Measurements from ENCODE around the gene FLNA.
"Not testable (repeated sequence)": the region's sequence is repeated elsewhere in the genome, so short reads cannot be mapped to it uniquely, and the experiment has no call there.

The FLNA gene, protein sequence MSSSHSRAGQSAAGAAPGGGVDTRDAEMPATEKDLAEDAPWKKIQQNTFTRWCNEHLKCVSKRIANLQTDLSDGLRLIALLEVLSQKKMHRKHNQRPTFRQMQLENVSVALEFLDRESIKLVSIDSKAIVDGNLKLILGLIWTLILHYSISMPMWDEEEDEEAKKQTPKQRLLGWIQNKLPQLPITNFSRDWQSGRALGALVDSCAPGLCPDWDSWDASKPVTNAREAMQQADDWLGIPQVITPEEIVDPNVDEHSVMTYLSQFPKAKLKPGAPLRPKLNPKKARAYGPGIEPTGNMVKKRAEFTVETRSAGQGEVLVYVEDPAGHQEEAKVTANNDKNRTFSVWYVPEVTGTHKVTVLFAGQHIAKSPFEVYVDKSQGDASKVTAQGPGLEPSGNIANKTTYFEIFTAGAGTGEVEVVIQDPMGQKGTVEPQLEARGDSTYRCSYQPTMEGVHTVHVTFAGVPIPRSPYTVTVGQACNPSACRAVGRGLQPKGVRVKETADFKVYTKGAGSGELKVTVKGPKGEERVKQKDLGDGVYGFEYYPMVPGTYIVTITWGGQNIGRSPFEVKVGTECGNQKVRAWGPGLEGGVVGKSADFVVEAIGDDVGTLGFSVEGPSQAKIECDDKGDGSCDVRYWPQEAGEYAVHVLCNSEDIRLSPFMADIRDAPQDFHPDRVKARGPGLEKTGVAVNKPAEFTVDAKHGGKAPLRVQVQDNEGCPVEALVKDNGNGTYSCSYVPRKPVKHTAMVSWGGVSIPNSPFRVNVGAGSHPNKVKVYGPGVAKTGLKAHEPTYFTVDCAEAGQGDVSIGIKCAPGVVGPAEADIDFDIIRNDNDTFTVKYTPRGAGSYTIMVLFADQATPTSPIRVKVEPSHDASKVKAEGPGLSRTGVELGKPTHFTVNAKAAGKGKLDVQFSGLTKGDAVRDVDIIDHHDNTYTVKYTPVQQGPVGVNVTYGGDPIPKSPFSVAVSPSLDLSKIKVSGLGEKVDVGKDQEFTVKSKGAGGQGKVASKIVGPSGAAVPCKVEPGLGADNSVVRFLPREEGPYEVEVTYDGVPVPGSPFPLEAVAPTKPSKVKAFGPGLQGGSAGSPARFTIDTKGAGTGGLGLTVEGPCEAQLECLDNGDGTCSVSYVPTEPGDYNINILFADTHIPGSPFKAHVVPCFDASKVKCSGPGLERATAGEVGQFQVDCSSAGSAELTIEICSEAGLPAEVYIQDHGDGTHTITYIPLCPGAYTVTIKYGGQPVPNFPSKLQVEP (N-terminal part only)

GRCh38 chrX:154374313-154375155, at the start of gene FLNA:
FLNA (minus strand) TSS chrX:154374634; CDS start chrX:154371245, 3,389 bp downstream.
- DNase-seq: peak; percentile 51 to 59

DNA sequence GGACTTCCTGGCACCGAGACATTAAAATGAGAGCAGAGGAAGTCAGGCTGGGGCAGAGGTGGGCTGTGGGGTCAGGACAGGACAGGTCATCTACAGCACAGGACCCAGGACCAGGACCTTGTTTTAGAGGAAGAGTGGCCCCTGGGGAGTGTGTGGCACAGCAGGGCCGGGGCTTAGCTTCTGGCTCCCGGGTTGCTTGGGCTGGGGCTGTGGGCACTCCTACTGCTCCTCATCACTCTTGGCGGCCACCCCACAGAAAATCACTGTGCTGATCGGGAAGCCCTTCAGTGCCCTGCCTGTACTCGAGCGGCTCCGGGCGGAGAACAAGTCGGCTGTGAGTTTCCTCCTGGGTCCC, 45.9 kb upstream of the FLNA start:
- no peak for DNase-seq

DNA sequence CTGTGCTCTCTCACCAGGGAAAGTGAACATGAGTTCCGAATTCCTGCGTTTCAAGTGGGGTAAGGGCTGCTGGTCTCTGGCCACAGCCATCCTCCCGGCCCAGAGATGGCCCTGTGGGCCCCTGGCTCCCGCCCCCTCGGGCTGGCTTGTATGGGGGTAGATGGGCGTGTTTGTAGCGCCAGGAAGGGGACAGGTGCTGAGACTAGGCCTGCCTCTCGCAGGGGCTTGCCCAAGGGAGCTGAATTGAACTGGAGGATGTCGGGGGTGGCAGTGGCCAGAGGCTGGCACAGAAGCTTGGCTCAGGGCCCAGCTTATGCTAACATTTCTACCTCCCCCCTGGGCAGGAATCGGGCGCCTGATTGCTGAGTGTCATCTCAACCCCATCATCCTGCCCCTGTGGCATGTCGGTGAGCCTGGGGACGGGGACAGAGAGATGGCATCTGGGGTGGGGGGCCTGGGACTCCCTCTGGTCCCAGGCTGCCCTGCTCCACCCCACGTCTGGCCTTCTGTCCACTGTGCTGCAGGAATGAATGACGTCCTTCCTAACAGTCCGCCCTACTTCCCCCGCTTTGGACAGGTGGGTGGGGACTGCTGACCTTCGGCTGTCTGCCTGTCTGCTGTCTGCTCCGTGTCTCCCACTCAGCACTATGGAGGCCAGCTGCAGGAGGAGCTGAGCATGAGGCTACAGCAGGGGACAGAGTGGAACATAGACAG, 45.4 kb upstream of the FLNA start:
- no peak for DNase-seq

- no peak for DNase-seq
These were observed 44.8 kb upstream of the FLNA start for GRCh38 chrX:154419189-154419588.

DNA sequence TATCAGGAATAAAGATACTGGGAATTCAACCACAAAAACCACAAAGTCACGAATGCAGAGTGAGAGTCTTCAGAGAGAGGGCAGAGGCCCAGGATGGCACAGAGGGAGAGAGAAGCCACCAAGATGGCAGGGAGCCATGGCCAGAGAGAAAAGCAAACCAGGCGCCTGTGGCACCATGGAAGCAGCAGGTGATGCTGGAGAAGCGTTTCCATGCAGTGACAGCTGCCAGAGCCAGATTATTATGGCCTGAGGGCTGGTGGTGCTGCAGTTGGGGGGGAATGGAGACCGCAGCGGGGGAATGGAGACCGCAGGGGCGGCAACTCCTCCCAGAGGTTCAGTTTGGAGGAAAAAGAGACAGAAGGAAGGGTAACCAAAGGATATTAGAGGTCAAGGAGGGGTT, 42.7 kb upstream of the FLNA start:
- no peak for DNase-seq

GRCh38 chrX:154413142-154413541, 38.7 kb upstream of the FLNA start:
- no peak for DNase-seq

GRCh38 chrX:154412468-154412867, 38.0 kb upstream of the FLNA start:
- DNase-seq: peak; percentile 52 to 54

DNA sequence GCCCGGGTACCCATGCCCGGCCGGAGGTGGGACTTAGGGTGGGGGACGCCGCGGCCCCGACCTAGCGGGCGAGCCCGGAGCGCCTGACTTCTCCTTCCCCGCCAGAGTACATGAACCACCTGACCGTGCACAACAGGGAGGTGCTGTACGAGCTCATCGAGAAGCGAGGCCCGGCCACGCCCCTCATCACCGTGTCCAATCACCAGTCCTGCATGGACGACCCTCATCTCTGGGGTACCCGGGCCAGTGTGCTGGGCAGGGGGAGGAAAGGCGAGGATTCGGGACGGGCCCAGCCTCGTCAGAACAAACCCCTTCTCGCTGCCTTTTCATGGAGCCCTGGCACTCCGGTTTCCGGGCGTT, 37.5 kb upstream of the FLNA start:
- DNase-seq: peak; percentile 59 to 60

DNA sequence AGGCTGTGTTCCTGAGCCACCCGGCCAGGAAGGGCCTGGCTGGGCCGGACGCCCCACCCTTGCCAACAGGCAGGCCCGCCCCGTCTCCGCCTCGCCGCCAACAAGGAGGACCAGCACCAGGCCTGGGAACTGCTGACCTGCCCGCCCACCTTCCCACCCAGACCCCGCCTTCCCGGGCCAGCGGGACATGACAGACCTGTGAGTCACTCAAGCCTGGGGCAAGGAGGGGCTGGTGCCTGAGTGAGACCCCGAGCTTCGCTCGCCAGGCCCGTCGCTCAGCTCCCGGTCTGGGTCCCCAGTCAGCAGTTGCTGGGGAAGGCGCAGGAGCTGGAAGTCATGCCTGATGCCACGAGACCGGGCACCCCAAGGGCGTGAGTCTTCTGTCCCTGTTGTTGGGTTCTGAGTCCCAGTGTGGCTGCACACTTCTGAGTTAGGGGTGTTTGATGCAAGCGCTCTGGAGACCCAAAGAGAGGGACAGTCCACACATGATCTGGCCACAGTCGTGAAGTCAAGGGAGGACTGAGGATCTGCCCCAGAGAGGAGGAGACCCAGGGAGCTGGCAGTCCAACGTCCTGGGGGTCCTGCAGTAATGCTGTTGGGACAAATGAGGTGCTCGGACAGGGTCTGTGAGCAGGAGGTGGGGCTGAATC, 34.9 kb upstream of the FLNA start, which contains the start of gene DNASE1L1:
DNASE1L1 (minus strand) TSS at position 33 of the 650 bp plus-strand sequence. CDS start 3,686 bp downstream, outside the sequence.
- peak in 1 of 2 donors; percentile 81 for DNase-seq

DNA sequence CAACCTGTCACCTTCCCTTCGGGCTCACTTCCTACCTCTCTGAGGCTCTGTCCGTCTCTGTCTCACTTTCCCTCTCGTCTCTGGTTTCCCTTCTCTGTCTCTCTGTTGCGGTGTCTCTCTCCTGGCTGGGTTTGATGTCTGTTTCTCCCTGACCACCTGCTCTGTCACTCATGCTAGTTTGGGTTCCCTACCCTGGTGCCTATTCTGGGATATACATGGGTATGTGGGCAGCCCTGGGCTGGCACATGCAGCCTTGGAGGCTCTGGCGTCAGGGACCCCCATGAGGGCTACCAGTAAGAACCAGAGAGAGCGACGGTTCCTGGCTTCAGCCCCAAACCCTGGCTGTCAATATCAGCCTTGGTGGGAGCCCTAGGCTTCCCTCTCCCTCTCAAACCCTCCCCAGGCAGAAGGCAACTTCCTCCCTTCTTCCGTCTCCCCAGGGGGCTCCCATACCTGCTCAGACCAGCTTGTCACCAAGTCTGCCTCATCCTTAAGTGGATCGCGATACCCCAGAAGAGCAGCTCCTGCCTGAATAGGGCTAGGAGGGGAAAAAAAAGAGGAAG, 34.3 kb upstream of the FLNA start:
- no peak for DNase-seq

DNA sequence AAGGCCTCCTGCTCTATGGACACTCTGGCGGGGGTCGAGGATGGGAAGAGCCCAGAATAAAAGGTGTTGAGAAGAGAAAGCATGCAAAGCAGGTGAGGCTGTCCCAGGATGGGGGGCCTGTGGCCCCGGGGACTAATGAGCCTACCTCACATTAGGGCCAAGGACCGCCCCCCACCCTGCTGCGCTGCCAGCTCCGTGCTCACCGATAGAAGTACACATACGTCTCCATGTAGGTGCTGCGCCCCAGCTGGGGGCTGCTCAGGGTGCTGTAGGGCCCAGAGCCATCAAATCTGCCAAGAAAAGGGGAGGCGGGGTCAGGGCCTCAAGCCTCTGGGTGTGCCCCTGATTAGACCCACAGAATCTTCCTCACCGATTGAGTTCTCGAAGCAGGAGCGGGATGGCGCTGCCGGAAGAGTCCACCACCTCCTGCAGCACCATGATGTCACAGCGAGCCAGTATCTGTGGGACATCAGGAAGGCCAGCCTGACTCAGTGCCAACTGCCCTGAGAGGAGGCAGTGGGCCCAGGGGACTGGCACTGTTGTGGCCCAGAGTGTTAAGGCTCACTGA, 30.3 kb upstream of the FLNA start:
- DNase-seq: no peak

DNA sequence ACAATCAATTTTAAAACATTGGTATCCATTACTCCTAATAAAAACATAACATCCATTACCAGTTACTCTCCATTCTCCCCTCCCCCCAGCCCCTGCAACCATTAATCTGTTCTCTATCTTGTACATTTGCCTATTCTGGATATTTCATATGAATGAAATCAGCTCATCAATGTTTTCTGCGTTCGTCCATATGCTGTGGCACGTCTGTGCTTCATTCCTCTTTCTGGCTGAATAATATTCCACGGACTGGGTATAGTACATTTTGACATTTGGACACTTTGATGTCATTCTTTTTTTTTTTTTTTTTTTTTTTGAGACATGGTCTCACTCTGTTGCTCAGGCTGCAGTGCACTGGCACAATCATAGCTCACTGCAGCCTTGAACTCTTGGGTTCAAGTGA, 29.4 kb upstream of the FLNA start:
- no peak for DNase-seq

GRCh38 chrX:154403192-154403591, 28.8 kb upstream of the FLNA start:
- no peak for DNase-seq

DNA sequence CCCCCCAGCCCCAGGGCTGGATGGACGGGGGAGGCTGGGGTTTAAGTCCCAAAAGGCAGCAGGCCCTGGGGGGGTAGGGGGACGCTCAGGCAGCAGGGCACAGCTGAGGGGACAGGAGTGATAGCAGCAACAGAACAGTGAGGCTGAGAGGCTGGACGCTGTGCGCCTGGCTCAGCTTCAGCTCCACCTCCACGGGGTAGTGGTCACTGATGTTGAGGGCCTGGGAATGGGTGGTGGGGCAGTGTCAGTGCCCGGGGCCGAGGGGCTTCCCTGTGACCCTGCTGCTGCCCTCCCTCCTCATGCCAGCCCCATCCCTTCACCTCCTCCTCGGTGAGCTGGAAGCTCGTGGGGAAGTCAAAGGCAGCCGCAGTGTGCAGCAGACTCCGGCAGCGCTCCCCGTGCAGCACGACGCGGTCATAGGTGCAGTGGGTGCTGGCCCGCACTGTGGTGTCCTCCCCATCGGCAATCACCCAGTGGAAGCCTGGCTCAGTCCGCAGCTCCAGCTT, 28.2 kb upstream of the FLNA start:
- no peak for DNase-seq

DNA sequence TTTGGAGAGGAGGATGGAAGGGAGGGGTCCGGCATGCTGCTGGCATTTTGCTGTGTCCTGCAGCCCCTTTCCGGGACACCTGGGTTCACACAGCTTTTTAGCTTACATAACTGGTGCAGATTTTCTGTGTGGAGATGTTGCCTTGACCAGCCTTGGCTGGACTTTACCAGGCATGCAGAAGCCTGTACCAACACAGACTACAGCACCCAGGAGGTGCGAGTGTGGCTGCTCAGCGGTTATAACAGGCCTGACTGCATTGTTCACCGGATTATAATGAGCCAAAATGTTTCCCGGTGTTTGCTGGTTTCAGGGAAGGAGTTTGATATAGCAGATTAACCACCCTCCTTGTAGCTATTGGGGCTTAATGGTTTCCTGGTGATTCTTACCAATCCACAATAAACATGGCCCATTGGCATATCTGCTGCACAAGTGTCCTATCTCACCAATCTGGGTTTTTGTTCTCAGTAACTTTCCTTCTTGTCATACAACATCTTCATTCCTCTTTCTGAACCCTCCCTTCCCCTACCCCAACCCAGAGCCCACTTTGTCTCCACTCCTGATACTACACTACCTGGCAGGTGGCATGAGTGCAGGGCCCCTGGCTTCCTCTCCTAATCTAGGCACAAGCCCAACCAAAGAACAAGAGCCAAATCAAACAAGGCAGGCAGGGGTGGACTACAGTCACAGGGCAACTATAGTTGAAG, 27.6 kb upstream of the FLNA start:
- no peak for DNase-seq

GRCh38 chrX:154401045-154401799, 26.8 kb upstream of the FLNA start:
- no peak for DNase-seq

- DNase-seq: not testable (repeated sequence)
These were observed 26.0 kb upstream of the FLNA start for GRCh38 chrX:154400369-154400817.

Data from CD4-positive, alpha-beta T cell treated with Interleukin-1 beta for 1 hour (primary cell).